Kidney (tissue), 14 donors: ENCODE results near the gene RASA3. TPM values are rescaled to one million over a fixed set of nuclear protein-coding genes. Genes with fewer than 3 reads are reported as not detected.

Experiments
- DNase-seq, 5 donors: peaks; one replicate each; pipeline ENCODE4 v3.0.0-alpha.2; 2013 to 2020
- FAIRE-seq: peaks from 2 replicates; lab custom pipeline; 2012; peaks lifted over from hg19 to GRCh38; lab: Jason Lieb, UNC
- H3K27ac ChIP-seq, 2 donors: one replicate each; pipeline ENCODE4 v1.7.0; 2013; ENCODE audit warnings: low read depth in 2 of 2, low read length in 2 of 2, inconsistent platforms in 1 of 2
- H3K27me3 ChIP-seq: one replicate; pipeline ENCODE4 v1.7.1; 2013; ENCODE audit warnings: low read length, inconsistent platforms; ENCODE audit not compliant: control insufficient read depth, insufficient read depth
- H3K36me3 ChIP-seq, 3 donors: one replicate each; pipeline versions ENCODE4 v1.7.0 to v1.7.1; 2013; ENCODE audit warnings: low read length in 3 of 3, control low read depth in 1 of 3, inconsistent platforms in 1 of 3; ENCODE audit not compliant: insufficient read depth in 3 of 3, control insufficient read depth in 2 of 3
- H3K4me1 ChIP-seq, 3 donors: one replicate each; pipeline versions ENCODE4 v1.7.0 to v1.7.1; 2013; ENCODE audit warnings: low read length in 3 of 3, inconsistent platforms in 1 of 3, low read depth in 1 of 3; ENCODE audit not compliant: control insufficient read depth in 2 of 3, insufficient read depth in 2 of 3
- H3K4me3 ChIP-seq, 3 donors: one replicate each; pipeline versions ENCODE4 v1.7.0 to v1.8.1; 2013; ENCODE audit warnings: low read length in 3 of 3, control low read depth in 1 of 3, inconsistent platforms in 1 of 3
- H3K9ac ChIP-seq, 3 donors: one replicate each; pipeline versions ENCODE4 v1.7.0 to v1.7.1; 2013; ENCODE audit warnings: low read length in 3 of 3, control low read depth in 1 of 3, inconsistent platforms in 1 of 3
- H3K9me3 ChIP-seq, 3 donors: one replicate each; pipeline versions ENCODE4 v1.7.0 to v1.7.1; 2013; ENCODE audit warnings: low read length in 3 of 3, control low read depth in 1 of 3, inconsistent platforms in 1 of 3; ENCODE audit not compliant: control insufficient read depth in 2 of 3, insufficient read depth in 1 of 3
- intact Hi-C: fragments of 100-400 bp; cut with DNase I; formaldehyde crosslinking; loops from one replicate; pipeline ENCODE4 v1.11.1; 2022
- polyA plus RNA-seq: library from polyadenylated mRNA; stranded (reverse); fragments of 350-450 nt; fragmentation: Illumina TruSeq; extraction: RNeasy Lipid Tissue Mini Kit (QIAGEN cat#74804); gene quantifications from one replicate; pipeline ENCODE4 v1.2.3, GENCODE V29; 2014; ENCODE audit warnings: low read depth, low replicate concordance; ENCODE audit not compliant: insufficient read depth
- total RNA-seq: library from RNA; stranded (reverse); fragmentation: NEBNext Ultra II Directional; extraction: Animal tissue kit (Norgen Biotek cat#: 25700); gene quantifications from one replicate; pipeline ENCODE4 v1.2.1, GENCODE V29; 2021
- TF ChIP-seq, protein P1 (sequence below): IDR thresholded peaks from 3 replicates; pipeline ENCODE4 v1.5.1; 2012; ENCODE audit warnings: mild to moderate bottlenecking, moderate library complexity, borderline replicate concordance; ENCODE audit not compliant: insufficient read depth; ENCODE audit errors: extremely low read depth
- donor health status: control.
- donor health status: control.
- donor health status: control.
- donor health status: control.
- donor health status: control.
- donor health status: DM: yes; HTN: yes; CAD: no.
- donor health status: Normal renal cell carcinoma (clear cell type).

The RASA3 gene
- total and polyA plus RNA-seq, 2 donors from 2014 or later, result 4.2 to 28.8 TPM

DNA sequence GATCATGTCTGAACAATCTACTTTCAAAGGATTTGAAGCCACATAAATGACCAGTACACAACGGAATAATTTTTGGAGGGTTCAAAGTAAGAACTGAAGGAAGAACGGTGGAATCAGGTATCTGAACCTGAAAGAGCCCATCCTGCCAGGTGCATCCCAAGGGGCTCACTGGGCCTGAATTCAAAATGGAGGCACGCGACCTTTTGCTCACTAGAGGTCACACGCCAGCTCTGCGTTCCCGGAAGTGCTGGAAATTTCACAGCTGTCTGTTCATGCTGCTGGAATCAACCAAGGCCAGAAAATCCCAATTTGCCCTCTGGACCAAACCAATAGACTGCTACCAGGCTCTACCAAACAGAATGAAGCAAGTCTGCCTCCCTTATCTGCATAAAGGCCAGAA lies 4.2 kb upstream of the RASA3 start:
- intact Hi-C loops, result no loop called here
- no peak for FAIRE-seq
- H3K9me3 ChIP-seq, result no peaks in the 10 kb centered on the region
- peak in 2 of 5 donors; percentile 22 to 41 for DNase-seq
- H3K9ac ChIP-seq, result no peak overlapping the region
- no peak overlapping the region for H3K27ac ChIP-seq
- H3K4me1 ChIP-seq, result peaks cover 2 to 12% (median 4%) of the 10 kb centered on the region in 3 donors
- H3K36me3 ChIP-seq, result peaks cover 0 to under 1% (median 0%) of the 10 kb centered on the region in 3 donors
- TF ChIP-seq, protein P1, sequence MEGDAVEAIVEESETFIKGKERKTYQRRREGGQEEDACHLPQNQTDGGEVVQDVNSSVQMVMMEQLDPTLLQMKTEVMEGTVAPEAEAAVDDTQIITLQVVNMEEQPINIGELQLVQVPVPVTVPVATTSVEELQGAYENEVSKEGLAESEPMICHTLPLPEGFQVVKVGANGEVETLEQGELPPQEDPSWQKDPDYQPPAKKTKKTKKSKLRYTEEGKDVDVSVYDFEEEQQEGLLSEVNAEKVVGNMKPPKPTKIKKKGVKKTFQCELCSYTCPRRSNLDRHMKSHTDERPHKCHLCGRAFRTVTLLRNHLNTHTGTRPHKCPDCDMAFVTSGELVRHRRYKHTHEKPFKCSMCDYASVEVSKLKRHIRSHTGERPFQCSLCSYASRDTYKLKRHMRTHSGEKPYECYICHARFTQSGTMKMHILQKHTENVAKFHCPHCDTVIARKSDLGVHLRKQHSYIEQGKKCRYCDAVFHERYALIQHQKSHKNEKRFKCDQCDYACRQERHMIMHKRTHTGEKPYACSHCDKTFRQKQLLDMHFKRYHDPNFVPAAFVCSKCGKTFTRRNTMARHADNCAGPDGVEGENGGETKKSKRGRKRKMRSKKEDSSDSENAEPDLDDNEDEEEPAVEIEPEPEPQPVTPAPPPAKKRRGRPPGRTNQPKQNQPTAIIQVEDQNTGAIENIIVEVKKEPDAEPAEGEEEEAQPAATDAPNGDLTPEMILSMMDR, result no peak
- H3K27me3 ChIP-seq, result no peaks in the 10 kb centered on the region
- no peak overlapping the region for H3K4me3 ChIP-seq

DNA sequence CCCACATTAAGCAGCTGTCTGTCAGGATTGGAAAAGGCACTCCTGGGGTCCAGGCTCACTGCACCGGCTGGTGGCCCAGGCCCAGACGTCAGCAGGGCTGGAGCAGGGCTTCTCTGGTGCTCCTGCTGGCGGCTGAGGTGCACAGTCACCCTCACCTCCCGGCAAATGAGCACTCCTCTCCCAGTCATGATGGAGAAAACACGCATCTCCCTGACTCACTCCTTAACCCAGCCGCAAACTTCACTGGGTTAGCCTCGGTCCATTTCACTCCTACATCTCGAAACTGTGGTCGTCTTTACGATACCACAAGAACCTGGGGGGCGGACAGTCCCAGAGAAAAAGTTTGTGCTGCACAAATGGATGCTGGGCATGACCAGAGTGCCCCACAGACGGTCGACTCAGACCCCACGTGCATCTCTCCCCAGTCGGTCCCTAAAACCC lies 3.3 kb upstream of the RASA3 start:
- Histone ChIP-seq H3K4me3 (no peak overlapping the region), H3K27ac (no peak overlapping the region), H3K9me3 (no peaks in the 10 kb centered on the region), H3K9ac (no peak overlapping the region), H3K4me1 (peaks cover 4 to 18% (median 6%) of the 10 kb centered on the region in 3 donors), H3K36me3 (no peaks in the 10 kb centered on the region), H3K27me3 (no peaks in the 10 kb centered on the region)
- DNase-seq (peak in 2 of 5 donors; percentile 32 to 55), FAIRE-seq (no peak)
- intact Hi-C loops, result no loop called here
- TF ChIP-seq, protein P1, result no peak

DNA sequence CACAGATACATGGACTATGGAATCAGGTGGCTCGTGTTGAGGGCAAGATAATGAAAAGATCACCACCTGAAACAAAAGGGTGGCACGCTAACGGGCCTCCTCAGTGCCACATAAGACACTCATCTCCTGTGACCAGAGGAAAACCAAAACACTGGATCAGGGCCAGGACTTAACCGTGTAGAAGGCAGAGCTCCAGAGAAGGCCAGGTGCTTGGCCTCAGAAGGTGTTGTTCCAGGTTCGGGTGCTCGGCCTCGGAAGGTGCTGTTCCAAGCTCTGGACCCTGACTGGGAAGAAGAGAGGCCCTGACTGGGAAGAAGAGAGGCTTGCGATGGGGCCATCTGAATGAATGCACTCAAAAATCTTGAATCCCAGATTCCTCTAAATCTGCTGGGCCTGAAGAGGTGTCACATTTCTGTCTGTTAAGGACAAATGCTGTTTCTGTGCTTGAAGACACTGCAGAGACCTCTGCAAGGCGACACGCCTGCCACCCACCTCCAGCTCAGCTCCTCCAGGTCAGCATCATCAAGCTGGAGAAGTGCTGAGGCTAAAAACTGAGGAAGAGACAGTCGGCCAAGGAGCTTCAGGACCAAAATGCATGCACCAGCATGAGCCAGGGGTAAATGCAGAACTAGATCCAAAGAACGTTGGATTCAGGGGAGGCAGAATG lies 2.7 kb upstream of the RASA3 start:
- intact Hi-C loops, result no loop called here
- H3K9ac ChIP-seq, result no peak overlapping the region
- peaks cover 4 to 23% (median 13%) of the 10 kb centered on the region in 3 donors for H3K4me1 ChIP-seq
- no peaks in the 10 kb centered on the region for H3K36me3 ChIP-seq
- TF ChIP-seq, protein P1, result no peak
- no peak overlapping the region for H3K4me3 ChIP-seq
- DNase-seq (no peak), FAIRE-seq (no peak)
- H3K9me3 ChIP-seq, result no peaks in the 10 kb centered on the region
- no peaks in the 10 kb centered on the region for H3K27me3 ChIP-seq
- H3K27ac ChIP-seq, result no peak overlapping the region
